GM21360 (cell line): ENCODE measurements around the gene OOSP4B.
"Not testable (repeated sequence)": the region's sequence is repeated elsewhere in the genome, so short reads cannot be mapped to it uniquely, and the experiment has no call there.

ENCODE experiments used
- ATAC-seq: cut with Tn5 transposase; IDR thresholded peaks from one replicate; pipeline ENCODE4 v1.9.1; 2021; ENCODE audit warnings: mild to moderate bottlenecking, moderate library complexity; ENCODE audit not compliant: unreplicated experiment

Gene OOSP4B

GRCh38 chr11:60059521-60060240, 42.7 kb downstream of the OOSP4B start:
- ATAC-seq, result no peak

GRCh38 chr11:60064111-60064510, 47.1 kb downstream of the OOSP4B start:
- no peak for ATAC-seq

GRCh38 chr11:60065801-60066200, 48.8 kb downstream of the OOSP4B start:
- ATAC-seq, result no peak

- ATAC-seq, result no peak
These were observed 52.5 kb downstream of the OOSP4B start for GRCh38 chr11:60069450-60069849.

- not testable (repeated sequence) for ATAC-seq
These were observed 54.7 kb downstream of the OOSP4B start for GRCh38 chr11:60071644-60072043.

- no peak for ATAC-seq
These were observed 60.3 kb downstream of the OOSP4B start for GRCh38 chr11:60077216-60077817.

GRCh38 chr11:60077981-60078380, 61.0 kb downstream of the OOSP4B start:
- ATAC-seq, result no peak

- ATAC-seq, result no peak
These were observed 61.8 kb downstream of the OOSP4B start for GRCh38 chr11:60078745-60079144.

- no peak for ATAC-seq
These were observed 63.6 kb downstream of the OOSP4B start for GRCh38 chr11:60080535-60080934.
